HG03045 (cell line): Measurements from ENCODE around the gene EREG.
"Not testable (repeated sequence)": the region's sequence is repeated elsewhere in the genome, so short reads cannot be mapped to it uniquely, and the experiment has no call there.

Source experiments
- ATAC-seq: cut with Tn5 transposase; IDR thresholded peaks from one replicate; pipeline ENCODE4 v1.9.1; 2021; ENCODE audit warnings: mild to moderate bottlenecking, moderate library complexity; ENCODE audit not compliant: unreplicated experiment

Gene EREG

DNA sequence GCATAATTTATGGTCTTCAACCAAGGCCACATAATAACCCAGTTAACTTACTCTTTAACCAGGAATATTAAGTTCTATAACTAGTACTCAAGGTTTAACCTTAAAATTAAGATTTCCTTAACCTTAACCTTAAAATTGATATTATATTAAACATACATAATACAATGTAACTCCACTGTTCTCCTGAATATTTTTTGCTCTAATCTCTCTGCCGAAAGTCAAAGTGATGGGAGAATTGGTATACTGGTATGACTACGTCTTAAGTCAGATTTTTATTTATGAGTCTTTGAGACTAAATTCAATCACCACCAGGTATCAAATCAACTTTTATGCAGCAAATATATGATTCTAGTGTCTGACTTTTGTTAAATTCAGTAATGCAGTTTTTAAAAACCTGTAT, 22.8 kb downstream of the EREG start:
- no peak for ATAC-seq

DNA sequence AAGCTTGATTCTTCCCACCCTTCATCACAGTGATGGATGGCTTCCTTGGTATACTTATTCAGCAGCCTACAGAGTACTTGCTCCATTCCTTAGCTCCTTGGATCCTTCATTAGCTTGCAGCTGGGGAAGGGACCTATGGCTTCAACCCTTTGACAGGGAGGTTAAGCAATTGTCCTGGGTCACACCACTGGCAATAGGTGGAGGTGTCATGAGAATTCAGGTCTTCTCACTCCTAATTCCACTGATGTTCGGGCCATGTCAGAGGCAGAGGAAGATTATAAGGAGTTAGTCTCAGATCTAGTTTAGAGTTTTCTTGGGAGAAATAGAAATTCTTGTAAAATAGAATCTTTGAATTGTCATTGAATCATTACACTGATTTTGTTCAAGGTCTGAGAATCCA, 24.5 kb downstream of the EREG start:
- no peak for ATAC-seq

DNA sequence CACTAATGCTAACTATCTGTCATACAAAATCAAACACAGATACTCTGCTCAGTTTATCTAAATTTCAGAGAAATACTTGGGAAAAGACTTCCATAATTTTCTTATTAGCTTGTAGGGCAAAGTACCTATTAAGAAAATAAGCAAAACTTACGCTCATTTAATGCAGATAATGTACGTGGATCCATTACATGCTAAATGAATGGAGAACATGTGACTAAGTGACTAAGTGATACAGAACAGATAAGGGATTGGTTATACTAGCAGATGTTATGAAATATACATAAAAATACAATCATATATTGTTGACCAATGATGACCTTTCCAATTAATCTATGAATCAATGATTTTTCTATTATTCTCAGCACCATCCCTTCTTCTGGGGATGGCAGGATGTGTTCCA, 25.7 kb downstream of the EREG start:
- no peak for ATAC-seq

DNA sequence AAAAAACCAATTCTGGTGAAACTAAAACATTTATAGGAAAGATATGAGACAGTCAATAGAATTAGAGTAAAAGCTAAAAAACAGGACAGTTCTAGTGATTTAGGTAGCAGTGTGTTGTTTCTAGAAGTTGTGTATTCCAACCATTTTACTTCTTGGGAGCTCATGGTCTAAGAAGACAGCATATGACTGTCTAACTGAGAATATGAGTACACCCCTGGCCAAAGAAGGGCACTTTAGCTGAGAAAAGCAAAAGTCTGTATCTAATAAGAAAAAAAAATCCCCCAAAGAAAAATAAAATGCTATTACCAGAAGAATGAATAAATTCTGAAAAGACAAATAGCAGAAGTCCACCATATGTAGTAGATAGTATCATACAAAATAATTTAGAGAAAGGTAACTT, 26.4 kb downstream of the EREG start:
- no peak for ATAC-seq

- ATAC-seq = no peak
These were observed 27.0 kb downstream of the EREG start for GRCh38 chr4:74391890-74392475.

DNA sequence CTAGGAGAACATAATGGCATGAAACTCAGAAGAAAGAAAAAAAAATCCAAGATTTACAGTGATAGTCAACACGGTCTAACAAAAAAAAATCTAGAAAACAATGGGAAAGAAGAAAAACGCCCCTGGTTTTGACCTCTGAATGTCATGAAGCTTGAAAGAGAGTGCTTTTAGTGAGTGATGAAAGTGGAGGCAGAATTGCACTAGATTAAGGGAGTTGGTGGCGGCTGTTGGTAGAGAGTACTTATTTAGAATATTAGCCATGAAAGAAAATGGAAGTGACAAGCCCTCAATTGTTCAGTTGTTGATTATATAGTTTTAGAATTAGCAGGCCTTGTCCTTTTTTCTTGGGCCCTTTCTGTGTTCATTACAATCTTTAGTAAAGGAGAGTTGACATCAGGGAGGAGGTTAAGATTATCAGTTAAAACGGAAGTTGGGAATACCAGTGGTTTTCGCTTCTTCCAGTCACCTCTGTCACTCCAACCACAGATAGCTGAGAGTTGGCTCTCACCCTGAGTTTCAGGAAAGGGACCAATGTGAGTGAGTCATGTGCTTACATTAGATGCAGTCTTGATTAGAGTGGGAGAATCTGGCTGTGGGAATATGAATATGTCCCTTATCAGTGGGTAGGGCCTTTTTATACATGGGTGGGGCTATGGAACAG, 29.7 kb downstream of the EREG start:
- no peak for ATAC-seq

GRCh38 chr4:74395633-74396032, 30.7 kb downstream of the EREG start:
- ATAC-seq = no peak

- no peak for ATAC-seq
These were observed 32.9 kb downstream of the EREG start for GRCh38 chr4:74397748-74398426.

- not testable (repeated sequence) for ATAC-seq
These were observed 34.1 kb downstream of the EREG start for GRCh38 chr4:74398894-74399589.

GRCh38 chr4:74400395-74400794, 35.5 kb downstream of the EREG start:
- ATAC-seq = no peak

- ATAC-seq = peak; percentile 84
These were observed 37.9 kb downstream of the EREG start for GRCh38 chr4:74402692-74403456.

- ATAC-seq = no peak
These were observed 42.9 kb downstream of the EREG start for GRCh38 chr4:74407891-74408290.

GRCh38 chr4:74408639-74409038, 43.7 kb downstream of the EREG start:
- ATAC-seq = no peak

GRCh38 chr4:74410272-74410671, 45.3 kb downstream of the EREG start:
- ATAC-seq = no peak

DNA sequence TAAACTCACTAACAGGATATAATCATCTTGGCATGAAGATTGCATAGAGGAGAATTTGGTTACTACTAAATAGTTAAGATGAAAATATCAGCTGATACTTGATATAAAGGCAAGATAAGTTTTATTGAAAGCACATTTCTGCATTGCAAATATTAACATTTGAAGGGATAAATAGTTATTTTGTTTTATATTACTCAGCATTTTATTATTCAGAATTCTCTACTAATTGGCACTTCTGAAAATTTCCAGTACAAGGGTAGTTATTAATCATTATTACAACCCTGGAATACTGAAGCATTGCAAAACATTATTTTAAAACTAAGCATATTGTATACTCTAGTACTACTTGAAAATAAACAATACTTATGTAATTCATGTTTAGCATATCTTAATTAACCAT, 47.3 kb downstream of the EREG start:
- no peak for ATAC-seq

DNA sequence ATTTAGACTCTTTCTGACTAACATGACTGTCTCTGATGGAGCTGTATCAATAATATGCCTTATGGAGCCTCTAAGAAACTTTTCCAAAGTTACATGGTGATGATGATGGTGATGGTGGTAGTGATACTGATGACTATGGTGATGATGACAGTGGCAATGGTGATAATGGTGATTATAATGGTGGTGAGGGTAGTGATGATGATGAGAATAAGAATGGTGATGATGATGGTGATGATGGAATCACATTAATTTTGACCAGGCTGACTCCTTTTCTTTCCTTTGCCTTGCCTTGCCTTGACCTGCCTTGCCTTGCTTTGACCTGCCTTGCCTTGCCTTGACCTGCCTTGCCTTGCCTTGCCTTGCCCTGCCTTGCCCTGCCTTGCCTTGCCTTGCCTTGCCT, 48.3 kb downstream of the EREG start:
- no peak for ATAC-seq

DNA sequence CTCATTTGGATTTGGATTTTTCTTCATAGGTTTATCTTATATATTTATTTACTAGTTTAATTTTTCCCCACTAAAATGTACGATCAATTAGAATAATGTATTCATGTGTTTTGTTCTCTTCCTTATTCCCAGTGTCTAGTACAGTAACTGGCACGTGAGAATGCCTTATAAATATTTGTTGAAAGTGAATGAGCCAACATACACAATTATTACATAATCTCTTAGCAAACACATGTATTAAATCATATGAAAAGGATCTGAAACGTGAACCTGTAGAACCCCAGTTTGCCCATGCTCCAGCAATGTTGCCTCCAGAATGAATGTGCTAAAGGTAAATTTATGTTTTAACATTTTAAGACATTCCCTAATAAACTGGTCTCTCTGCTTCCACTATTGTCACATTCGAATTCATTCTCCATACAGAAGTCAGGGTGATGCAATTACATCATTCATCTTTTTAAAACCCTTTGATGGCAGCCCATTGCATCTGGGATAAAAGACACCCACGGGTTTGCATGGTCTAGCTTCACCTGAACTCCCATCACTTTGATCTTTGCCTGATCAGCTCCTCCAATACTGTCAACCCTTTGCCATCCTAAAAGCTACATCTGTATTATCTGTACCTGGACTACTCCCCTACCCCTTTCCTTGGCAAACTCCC, 49.3 kb downstream of the EREG start:
- ATAC-seq = no peak

DNA sequence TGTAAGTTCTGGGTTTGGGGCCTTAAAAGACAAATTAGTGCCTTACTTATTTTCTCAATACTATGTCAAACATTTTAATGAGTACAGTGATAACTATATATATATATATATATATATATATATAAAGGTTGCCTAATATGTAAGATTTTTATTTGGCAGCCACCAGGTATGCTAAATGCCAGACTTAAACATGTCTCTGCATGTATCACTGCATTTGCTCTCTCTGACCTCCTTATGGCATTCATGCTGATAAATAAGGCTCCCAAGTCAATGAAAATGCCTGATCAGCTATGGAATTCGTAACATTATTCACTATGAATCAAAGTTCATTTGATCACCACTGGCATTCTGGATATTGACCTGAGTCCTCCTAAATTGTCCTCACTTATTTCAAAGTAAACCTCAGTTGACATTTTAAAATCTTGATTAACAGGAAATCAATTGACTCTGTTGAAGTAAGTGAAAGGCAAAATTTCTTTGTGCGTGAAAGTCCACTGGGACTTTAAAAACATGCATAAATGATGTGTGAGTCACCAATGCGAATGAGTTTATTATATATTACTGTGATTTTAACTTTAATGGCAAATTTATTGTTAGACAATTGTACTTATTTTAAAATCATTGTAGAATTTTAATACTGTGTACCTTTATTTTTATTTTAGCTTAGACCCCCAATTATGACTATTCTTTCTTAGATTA, 50.8 kb downstream of the EREG start:
- no peak for ATAC-seq

DNA sequence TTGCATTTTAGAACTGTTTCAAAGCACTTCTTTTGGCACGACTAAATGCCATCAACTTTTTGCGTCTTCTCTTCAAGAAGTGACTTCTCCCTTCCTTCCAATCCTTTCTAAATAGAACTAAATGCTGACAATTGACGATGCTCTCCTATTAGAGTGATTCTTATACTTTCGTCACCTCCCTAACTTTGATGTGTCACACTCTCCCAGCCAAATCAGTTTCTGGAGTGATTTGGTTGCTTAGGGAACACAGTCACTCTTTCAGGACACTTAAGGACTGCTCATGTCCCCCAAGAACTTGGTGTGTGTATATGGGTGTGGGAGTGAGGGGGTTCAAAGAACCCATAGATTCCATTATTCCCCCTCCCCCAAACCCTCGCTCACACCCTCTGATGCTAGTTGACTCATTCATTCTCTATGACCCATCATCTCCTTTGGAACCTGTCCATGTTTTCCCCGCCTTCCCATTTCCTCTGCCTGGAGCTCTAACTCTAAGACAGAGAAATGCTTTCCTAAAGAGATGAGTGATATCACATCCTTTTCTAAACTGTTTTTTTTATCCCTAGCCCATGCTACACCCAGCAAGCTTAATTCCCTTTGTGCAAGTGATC, 53.2 kb downstream of the EREG start:
- no peak for ATAC-seq

DNA sequence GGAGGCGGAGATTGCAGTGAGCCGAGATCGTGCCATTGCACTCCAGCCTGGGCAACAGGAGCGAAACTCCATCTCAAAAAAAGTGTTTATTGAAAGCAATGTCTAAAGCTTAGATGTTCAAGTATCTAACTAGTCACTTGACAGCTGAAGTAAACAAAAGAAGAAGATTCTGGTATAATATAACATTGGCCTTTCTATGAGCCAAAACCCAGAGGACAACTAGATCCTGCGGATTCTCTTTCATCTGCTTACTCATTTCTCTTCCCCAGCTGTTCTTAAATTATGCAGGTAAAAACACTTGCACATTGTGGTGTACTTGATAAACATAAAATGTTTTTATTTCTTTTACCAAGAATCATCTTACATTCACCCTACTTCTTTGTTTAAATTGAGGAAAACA, 55.9 kb downstream of the EREG start:
- ATAC-seq = no peak
